ENCODE measurements around the gene MAP2K6. TPM values are rescaled to one million over a fixed set of nuclear protein-coding genes. Genes with fewer than 3 reads are reported as not detected.

The MAP2K6 gene
- total and polyA plus RNA-seq, 3 donors from 2014 or later, result 2.6 to 2.8 (median 2.7) TPM

- WGBS, 2 donors, result 95 to 97% methylated on average over 7 of the region's 7 CpGs
- TF ChIP-seq CTCF (IDR thresholded peaks at IDR 0.05) (no peak), POLR2A (IDR thresholded peaks at IDR 0.05) (no peak)
- intact Hi-C loops (cut with DNase I; ENCODE audit: low total_unique reads), result no loop called here
- DNase-seq, result no peak
- H3K4me1 ChIP-seq, result no peaks in the 10 kb centered on the region
- H3K36me3 ChIP-seq (ENCODE audit: low read depth, missing control alignments), result no peaks in the 10 kb centered on the region
- no peak overlapping the region for H3K4me3 ChIP-seq
- H3K27me3 ChIP-seq, result no peaks in the 10 kb centered on the region
- H3K27ac ChIP-seq, result no peak overlapping the region
- H3K9me3 ChIP-seq, result no peaks in the 10 kb centered on the region
Measured at GRCh38 chr17:69388822-69389442, 25.6 kb upstream of the MAP2K6 start.

- TF ChIP-seq POLR2A (IDR thresholded peaks at IDR 0.05) (no peak), CTCF (IDR thresholded peaks at IDR 0.05) (no peak)
- H3K27ac ChIP-seq, result no peak overlapping the region
- no peaks in the 10 kb centered on the region for H3K4me1 ChIP-seq
- intact Hi-C loops (cut with DNase I; ENCODE audit: low total_unique reads), result no loop called here
- H3K27me3 ChIP-seq, result no peaks in the 10 kb centered on the region
- H3K4me3 ChIP-seq, result no peak overlapping the region
- no peak for DNase-seq
- no peaks in the 10 kb centered on the region for H3K36me3 ChIP-seq (ENCODE audit: low read depth, missing control alignments)
- H3K9me3 ChIP-seq, result no peaks in the 10 kb centered on the region
- WGBS, 2 donors, result 70 to 75% methylated on average over 15 of the region's 15 CpGs
Measured at GRCh38 chr17:69390795-69391501, 23.5 kb upstream of the MAP2K6 start.

- Histone ChIP-seq H3K4me3 (no peak overlapping the region), H3K9me3 (no peaks in the 10 kb centered on the region), H3K36me3 (ENCODE audit: low read depth, missing control alignments) (no peaks in the 10 kb centered on the region), H3K27ac (no peak overlapping the region), H3K4me1 (no peaks in the 10 kb centered on the region), H3K27me3 (no peaks in the 10 kb centered on the region)
- 56 to 61% methylated on average over 3 of the region's 3 CpGs for WGBS, 2 donors
- intact Hi-C loops (cut with DNase I; ENCODE audit: low total_unique reads), result no loop called here
- DNase-seq, result no peak
- TF ChIP-seq POLR2A (IDR thresholded peaks at IDR 0.05) (no peak), CTCF (IDR thresholded peaks at IDR 0.05) (no peak)
Measured at GRCh38 chr17:69401251-69401650, 13.2 kb upstream of the MAP2K6 start.

GRCh38 chr17:69402052-69402451 lies 12.4 kb upstream of the MAP2K6 start:
- Histone ChIP-seq H3K4me3 (no peak overlapping the region), H3K36me3 (ENCODE audit: low read depth, missing control alignments) (no peaks in the 10 kb centered on the region), H3K27ac (no peak overlapping the region), H3K9me3 (no peaks in the 10 kb centered on the region), H3K4me1 (no peaks in the 10 kb centered on the region), H3K27me3 (no peaks in the 10 kb centered on the region)
- intact Hi-C loops (cut with DNase I; ENCODE audit: low total_unique reads), result no loop called here
- DNase-seq, result no peak
- TF ChIP-seq CTCF (IDR thresholded peaks at IDR 0.05) (no peak), POLR2A (IDR thresholded peaks at IDR 0.05) (no peak)
- WGBS, 2 donors, result 86 to 89% methylated on average over 7 of the region's 7 CpGs

GRCh38 chr17:69404399-69404798 lies 10.1 kb upstream of the MAP2K6 start:
- no peaks in the 10 kb centered on the region for H3K36me3 ChIP-seq (ENCODE audit: low read depth, missing control alignments)
- no peak for DNase-seq
- H3K27me3 ChIP-seq, result no peaks in the 10 kb centered on the region
- H3K9me3 ChIP-seq, result no peaks in the 10 kb centered on the region
- WGBS, 2 donors, result 90 to 95% methylated on average over 5 of the region's 5 CpGs
- no peak for TF ChIP-seq CTCF (IDR thresholded peaks at IDR 0.05)
- TF ChIP-seq POLR2A (IDR thresholded peaks at IDR 0.05), result no peak
- H3K4me3 ChIP-seq, result no peak overlapping the region
- H3K27ac ChIP-seq, result no peak overlapping the region
- intact Hi-C loops (cut with DNase I; ENCODE audit: low total_unique reads), result no loop called here
- H3K4me1 ChIP-seq, result no peaks in the 10 kb centered on the region
